Dermis microvascular lymphatic vessel endothelial cell (primary cell): ENCODE data around the gene CANT1. TPM values are rescaled to one million over a fixed set of nuclear protein-coding genes. Genes with fewer than 3 reads are reported as not detected.
"Not testable (repeated sequence)": the region's sequence is repeated elsewhere in the genome, so short reads cannot be mapped to it uniquely, and the experiment has no call there.

Source experiments
- DNase-seq, 2 donors: peaks; one replicate each; pipeline versions ENCODE4 v3.0.0 to v3.0.0-alpha.2; 2010; ENCODE audit warnings: low read depth in 2 of 2
- total RNA-seq: library from RNA; depleted of rRNA; stranded (reverse); fragments of >200 nt; gene quantifications from 2 replicates; pipeline ENCODE4 v1.2.1, GENCODE V29; 2014

CANT1 gene
- total RNA-seq, 1 donor from 2014 or later: 40.3 TPM

DNA sequence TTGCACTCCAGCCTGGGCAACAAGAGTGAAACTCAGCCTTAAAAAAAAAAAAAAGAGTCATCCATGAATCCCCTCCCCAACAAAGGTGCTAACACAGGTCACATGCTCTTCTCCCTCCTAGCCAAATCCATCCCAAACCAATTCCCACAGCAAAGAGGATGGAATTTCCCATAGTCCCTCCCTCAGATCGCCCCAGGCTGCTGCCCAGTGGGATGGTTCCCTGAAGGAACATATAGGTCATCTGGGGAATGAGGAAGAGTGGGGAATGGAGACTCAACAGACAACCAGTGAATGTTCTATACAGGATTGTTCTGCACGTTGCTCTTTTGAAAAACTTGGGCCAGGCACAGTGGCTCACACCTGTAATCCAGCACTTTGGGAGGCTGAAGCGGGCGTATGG lies 48.0 kb downstream of the CANT1 start:
- DNase-seq: no peak

DNA sequence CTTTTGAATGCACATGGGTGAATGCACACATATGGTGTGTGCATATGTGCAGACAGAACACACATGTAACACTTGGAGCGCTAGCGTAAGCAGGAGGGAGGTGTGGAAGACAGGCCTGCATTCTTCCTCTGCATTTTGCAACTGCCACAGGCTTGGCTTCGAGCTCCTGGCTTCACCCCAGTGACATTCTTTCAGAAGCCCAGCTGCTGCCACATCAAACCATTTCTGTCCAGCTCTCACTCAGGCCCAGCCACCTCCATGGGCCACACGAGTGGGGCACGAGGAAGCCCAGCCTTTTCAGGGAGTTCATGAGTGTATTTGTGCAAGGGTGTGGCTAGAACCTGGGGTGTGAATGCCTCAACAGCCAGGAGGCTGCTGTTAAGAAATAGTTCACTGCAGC lies 48.6 kb downstream of the CANT1 start:
- DNase-seq: no peak

DNA sequence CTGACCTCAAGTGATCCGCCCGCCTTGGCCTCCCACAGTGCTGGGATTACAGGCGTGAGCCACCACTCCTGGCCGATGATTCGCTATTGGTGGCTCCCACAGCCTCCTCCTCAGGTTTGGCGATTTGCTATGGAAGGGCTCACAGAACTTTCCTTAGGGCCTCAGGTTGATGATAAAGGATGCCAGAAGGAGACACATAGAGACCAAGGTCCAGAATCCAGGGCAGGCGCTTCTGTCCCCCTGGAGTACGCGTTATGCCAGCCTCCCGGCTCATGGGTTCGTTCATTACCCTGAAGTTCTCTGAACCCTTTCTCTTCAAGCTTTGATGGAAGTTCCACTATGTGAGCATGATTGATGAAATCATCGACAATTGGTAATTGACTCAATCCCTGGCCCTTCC lies 49.8 kb downstream of the CANT1 start:
- no peak for DNase-seq

DNA sequence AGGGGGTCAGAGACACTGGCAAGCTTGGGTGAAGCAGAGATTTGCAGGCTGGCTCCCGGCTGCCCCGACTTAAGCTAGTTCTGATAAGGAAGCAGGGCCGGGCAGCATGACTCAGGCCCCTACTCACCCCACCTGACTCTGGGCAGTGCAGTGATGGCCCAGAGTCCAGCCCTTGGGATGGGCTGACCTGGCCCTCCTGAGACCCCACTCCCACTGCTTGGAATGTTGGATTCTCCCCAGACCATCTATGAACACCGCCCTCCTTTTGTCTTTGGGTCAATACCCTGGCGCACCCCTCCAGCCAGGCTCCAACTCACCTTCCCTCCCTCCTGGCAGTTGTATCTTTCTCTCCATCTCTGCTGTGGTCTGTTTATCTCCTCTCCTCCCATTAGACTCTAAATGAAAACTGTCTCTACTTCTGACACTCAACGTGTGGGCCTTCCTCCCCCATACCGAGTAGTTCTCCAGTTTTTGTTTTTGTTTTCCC lies 50.9 kb downstream of the CANT1 start:
- DNase-seq: no peak

DNA sequence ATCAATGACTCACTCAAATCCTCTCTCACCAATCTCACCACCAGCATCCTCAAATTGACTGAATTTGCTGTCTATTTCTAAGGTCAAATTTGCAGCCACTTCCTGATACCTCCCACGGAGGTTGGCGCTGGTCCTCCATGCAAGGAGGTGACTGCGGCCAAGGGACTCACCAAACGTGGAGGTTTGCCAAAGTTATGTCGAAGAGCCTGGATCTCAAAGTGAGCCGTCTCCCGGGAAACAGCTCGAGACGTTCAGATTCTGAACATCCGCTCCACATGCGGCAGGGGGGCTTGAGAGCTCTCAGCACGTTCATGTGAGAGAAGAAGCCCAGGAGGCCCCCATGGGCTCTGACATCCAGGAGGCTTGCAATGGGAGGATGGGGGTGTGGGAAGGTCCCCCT lies 52.4 kb downstream of the CANT1 start:
- DNase-seq: no peak

DNA sequence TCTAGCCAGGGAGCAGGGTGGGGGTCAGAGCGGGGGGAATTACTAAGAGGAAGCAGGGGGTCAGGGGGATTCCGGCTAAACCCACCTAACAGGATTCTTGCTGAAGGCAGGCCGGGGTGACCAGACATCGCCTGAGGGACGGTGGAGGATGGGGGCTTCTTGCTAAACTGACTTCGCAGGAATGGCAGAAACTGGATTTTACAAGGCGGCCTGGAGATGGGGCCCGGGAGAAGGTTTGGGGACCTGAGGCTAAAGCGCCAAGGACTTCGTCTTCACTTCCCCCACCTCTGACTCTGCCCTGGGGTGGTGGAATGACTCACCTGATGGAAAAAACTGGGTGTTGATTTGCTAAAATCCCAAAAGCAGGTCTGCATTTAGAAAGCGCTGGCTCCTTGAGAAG lies 53.3 kb downstream of the CANT1 start:
- no peak for DNase-seq

DNA sequence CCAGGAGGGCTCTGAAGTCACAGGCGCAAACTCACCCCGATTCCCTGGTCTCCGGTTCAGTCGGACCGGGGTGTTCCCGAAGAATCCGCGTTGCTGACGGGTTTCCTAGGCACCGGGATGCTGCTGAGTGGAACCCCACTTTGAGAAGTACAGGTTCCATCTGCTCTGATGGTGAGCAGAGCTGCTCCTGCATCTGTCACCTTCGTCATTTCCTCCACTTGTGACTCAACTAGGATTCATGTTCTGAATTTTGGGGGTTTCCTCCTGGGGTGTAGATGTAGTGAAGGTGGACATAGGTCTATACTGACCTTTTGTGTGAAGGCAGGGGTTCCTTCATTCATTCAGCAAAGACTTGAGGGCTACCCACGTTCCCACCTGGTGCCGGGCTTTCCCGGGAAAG lies 54.9 kb downstream of the CANT1 start:
- DNase-seq: no peak

DNA sequence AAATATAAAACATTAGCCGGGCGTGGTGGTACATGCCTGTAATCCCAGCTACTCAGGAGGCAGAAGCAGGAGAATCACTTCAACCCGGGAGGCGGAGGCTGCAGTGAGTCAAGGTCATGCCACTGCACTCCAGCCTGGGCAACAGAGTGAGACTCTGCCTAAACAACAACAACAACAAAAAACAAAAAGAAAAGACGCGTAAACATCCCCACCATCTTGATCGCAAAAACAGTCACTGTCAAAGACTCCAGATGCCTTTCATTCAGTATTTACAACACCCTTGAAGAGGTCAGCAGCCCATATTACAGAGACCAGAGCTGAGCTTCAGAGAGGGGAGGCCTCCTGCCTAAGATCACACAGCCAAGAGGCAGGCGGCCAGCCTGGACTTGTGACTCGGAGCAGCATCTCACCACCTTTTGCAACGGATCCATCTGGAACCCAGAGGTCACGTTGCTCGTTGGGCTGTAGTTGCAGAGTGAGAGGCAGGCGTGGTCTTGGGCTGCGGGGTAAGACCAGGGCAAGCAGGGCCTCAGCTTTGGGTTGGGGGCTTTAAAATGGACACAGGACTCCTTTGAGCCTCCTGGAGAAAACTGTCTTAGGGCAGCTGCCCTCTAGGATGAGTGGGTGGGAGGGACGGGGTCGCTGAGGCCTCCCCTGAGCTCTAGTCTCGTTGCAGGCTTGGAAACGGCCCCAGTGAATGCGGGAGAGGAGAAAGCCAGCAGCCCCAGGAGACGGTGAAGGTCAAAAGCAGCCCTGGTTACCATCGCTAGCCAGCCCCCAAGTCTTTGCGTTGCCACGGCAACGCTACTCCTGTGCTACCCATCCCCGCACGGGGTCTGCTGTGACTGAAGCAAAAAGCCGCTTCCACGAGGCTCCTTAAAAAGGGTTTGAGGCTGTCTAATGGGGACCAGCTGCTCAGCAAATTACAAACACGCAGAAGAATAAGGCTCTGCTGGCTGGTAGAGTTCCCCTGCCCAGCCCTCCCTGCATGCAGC lies 55.9 kb downstream of the CANT1 start:
- no peak for DNase-seq

DNA sequence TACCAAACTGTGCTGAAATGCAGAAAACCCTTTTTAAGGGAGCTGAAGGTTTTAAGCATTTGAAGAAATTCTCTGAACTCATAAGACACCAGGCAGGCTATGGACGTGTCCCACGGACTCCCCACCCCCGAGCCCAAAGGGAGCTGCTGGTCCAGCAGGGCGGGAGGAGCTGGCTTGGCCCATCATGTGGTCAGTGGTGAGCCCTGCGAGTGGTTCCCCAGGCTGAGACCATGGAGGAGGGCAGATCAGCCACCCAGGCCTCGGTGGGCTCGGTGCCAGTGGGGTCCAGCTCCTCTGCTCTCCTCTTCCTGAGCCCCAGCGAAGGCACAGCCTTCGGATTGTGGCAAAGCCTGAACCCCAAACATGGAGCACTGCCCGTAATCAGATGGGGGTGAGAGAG lies 56.9 kb downstream of the CANT1 start:
- no peak for DNase-seq

DNA sequence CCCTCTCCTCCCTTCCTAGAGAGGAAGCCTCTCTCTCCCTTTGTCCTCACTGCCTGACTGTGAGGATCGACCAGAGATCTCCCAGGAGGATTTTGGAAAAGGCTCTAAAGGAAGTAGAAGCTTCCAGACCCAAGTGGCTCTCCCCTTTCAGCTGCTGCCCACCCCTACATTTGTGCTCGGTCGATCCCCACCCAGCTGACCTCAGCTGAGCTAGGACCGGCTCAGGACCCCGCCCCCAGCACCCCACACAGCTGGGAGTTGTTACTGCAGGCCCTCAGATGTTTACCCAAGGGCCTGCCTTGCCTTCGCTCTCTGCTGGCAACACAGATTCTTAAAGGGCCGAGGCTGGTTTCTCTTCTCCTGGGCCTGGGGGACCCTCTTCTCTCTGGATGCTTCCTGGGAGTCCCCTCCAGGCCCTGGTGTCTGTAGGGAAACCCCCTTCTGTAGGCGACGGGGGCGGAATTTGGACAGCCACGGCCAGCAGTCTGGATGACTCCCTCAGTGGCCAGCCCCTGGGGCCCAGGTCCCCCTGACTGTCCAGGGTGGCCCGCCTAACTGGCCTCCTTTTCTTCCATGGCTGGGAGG lies 57.5 kb downstream of the CANT1 start:
- DNase-seq: no peak

DNA sequence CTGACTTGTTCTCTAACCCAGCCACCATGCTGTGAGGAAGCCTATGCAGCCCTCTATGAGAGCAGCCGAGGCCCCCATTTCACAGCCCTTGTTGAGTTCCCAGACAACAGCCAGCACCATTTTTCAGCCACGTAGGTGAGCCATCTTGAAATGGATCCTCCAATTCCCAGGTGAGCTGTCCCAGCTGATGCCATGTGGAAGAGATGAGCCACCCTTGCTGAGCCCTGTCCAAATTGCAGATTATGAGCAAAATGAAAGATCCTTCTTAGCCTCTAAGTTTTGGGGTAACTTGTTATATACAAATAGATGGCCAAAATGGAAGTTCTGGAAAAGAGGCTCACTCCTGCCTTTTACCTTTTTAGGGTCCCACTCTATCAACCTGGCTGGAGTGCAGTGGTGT lies 58.7 kb downstream of the CANT1 start:
- no peak for DNase-seq

DNA sequence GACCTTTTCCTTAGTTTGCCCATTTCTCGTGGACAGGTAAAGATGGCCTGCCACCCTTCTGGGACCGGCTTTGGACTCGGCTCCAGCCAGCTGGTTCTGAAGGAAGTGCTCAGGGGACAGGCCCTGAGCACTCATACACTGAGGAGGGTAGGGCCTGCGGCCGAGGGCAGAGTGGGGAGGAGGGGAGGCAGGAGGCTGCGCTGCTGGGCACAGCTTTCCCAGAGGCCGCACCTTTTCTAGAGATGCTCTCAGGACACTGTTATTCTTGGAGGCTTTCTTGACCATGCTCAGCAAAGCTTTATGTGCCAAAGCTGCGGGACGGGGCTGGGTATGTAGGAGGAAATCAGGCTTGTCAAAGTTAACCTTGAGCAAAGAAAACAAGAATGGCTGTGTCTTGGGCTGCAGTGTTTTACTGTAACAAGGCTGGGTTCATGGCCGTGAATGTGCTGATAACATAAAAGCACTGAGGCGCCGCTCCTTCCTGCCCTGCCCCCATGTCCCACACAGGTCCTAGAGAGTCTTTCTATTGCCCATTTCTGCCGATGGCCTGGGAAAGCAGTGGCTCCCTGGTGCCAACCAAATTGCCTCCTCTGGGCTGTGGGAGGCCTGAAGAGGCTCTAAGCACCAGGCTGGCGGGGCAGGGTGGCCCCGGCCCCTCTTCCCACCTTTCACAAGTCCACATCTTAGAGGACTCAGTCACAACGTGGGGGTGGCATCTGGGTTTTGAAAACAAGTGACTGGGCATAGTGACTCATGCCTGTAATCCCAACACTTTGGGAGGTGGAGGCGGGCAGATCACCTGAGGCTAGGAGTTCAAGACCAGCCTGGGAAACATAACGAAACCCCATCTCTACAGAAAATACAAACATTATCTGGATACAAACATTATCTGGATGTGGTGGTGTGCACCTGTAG lies 62.1 kb downstream of the CANT1 start:
- DNase-seq: no peak

DNA sequence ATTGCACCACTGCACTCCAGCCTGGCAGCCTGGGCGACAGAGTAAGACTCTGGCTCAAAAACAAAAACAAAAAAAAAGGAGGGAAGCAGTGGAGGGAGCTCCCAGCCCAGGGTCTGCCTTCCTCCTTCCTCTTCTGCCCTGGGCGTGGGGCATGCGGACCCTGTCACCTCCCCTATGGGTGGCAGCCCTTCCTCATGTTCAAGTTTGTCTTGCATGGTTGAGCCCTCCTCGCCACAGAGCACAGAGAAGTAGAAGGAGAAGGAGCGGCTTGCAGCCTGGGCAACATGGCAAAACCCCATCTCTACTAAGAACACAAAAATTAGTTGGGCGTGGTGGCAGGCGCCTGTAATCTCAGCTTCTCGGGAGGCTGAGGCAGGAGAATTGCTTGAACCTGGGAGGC lies 62.9 kb downstream of the CANT1 start:
- no peak for DNase-seq

DNA sequence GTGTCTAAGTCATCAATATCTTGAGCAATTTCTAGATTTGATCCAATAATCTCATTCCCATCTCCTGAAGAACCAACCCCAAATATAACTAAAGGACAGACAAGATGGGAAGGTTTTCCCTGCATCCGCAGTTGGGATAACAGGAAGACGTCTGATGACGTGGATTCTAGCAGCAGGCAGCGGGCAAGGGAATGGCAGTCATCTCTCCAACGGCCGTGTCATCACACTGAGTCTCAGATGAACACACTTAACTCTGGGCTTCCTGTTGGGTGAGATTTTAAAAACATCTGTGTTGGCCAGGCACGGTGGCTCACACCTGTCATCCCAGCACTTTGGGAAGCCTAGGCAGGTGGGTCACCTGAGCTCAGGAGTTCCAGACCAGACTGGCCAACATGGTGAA lies 63.4 kb downstream of the CANT1 start:
- DNase-seq: peak in 1 of 2 donors; percentile 28

DNA sequence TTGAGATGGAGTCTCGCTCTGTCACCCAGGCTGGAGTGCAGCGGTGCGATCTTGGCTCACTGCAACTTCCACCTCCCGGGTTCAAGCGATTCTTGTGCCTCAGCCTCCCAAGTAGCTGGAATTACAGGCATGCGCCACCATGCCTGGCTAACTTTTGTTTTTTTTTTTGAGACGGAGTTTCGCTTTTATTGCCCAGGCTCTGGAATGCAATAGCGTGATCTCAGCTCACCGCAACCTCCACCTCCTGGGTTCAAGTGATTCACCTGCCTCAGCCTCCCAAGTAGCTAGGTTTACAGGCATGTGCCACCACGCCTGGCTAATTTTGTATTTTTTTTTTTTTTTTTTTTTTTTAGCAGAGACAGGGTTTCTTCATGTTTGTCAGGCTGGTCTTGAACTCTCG lies 64.1 kb downstream of the CANT1 start:
- not testable (repeated sequence) for DNase-seq

DNA sequence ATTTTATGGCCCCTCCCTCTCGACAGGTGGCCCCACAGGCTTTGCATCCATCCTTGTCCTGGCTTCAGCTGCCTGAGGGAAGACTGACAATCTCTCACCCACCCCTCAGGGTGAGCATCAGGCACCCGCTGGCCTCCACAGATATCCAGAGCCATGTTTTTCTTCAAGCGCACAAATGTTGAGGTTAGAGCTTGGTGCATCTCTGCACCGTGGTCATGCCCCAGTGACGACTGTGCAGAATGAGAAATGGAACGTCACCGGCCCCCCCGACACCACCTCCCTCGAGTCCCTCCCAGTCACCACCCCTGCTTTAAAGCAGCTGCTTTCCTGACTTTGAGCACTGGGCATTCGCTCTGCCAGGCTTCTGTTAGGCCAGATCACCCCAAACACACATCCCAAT lies 64.6 kb downstream of the CANT1 start:
- no peak for DNase-seq

DNA sequence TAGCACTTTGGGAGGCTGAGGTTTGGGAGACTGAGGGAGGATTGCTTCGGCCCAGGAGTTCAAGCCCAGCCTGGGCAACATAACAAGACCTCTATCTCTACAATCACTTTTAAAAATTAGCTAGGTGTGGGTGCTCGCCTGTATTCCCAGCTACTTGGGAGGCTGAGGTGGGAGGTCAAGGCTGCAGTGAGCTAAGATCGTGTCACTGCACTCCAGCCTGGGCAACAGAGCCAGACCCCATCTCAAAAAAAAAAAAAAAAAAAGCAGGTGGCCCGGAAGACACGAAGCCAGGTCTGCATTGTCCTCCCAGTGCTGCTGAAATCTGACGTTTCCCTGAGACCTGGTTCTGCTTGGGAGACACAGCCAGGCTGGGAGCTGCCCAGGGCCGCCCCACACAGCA lies 65.5 kb downstream of the CANT1 start:
- DNase-seq: no peak

Other genes with a start within 250 kb of the CANT1 start
- gene CYTH1, start 227.5 kb downstream of the CANT1 start, total RNA-seq: 15.4 and 22.9 TPM in 2 replicates
- gene USP36, start 168.9 kb downstream of the CANT1 start, total RNA-seq: 7.8 and 18.2 TPM in 2 replicates
- gene CEP295NL, start 106.6 kb downstream of the CANT1 start, total RNA-seq: 0.64 and 2.3 TPM in 2 replicates
- 34.5 and 112 TPM in 2 replicates for gene TIMP2, start 84.4 kb downstream of the CANT1 start, total RNA-seq
- 1.4 and 2.8 TPM in 2 replicates for gene LGALS3BP, start 29.8 kb downstream of the CANT1 start, total RNA-seq
- 8.3 and 10.7 TPM in 2 replicates for gene C1QTNF1, start 14.4 kb upstream of the CANT1 start, total RNA-seq
- 6.9 and 7.7 TPM in 2 replicates for gene ENGASE, start 65.1 kb upstream of the CANT1 start, total RNA-seq